HCT116 (cell line): Measurements from ENCODE around the gene HDAC8. TPM values are rescaled to one million over a fixed set of nuclear protein-coding genes. Genes with fewer than 3 reads are reported as not detected.

Experiments used
- ATAC-seq: fragments of 200-7000 bp; cut with Tn5 transposase; 2 replicates; pipeline ENCODE4 v1.9.1; 2020; ENCODE audit warnings: mild to moderate bottlenecking, moderate library complexity
- BruUV-seq: library from RNA; stranded (reverse); fragments of 400-500 nt; replicated peaks from 2 replicates; lab custom pipeline; 2021; lab: Mats Ljungman, UMichigan
- CTCF ChIA-PET: fragments of 300-600 bp; sonication (Branson Sonifier 250); formaldehyde crosslinking; loops from one replicate; lab custom pipeline; 2021; ENCODE audit warnings: antibody characterized with exemption; lab: Charles Lee
- POLR2A ChIA-PET: fragments of 300-600, 350-600 bp; sonication (Branson Sonifier 250); formaldehyde crosslinking; loops from one replicate; lab custom pipeline; 2021; ENCODE audit warnings: antibody characterized with exemption; lab: Charles Lee
- RAD21 ChIA-PET, 2 experiments: fragments of 300-600 bp; sonication (Branson Sonifier 250); formaldehyde crosslinking; loops; one replicate each; lab custom pipeline; 2023; ENCODE audit warnings: low total read pairs in 2 of 2; ENCODE audit not compliant: uncharacterized antibody in 2 of 2, unreplicated experiment in 2 of 2, low non-redundant PET in 1 of 2; lab: Charles Lee
- DNase-seq: peaks from one replicate; pipeline ENCODE4 v3.0.0-alpha.2; 2010; ENCODE audit warnings: low read depth, low spot score
- H2AFZ ChIP-seq: fragments of 200-600 bp; shearing (Covaris generic), sonication (generic); 2 replicates; pipeline ENCODE4 v1.6.1; 2017; ENCODE audit warnings: low read depth, mixed run types, mixed read lengths, antibody characterized with exemption, low read length; ENCODE audit not compliant: poor library complexity, severe bottlenecking
- H3K27ac ChIP-seq: 2 replicates; pipeline ENCODE4 v1.5.1; 2012; ENCODE audit warnings: low read depth, low read length
- H3K27me3 ChIP-seq: fragments of 200-600 bp; sonication (generic); 2 replicates; pipeline ENCODE4 v1.6.1; 2016; ENCODE audit warnings: mixed run types, low read length, mixed read lengths; ENCODE audit not compliant: insufficient read depth
- H3K36me3 ChIP-seq, 2 experiments: fragments of 200-500 bp in 1 of 2; fragments of 200-600 bp in 1 of 2; sonication (Bioruptor generic) in 1 of 2; sonication (generic) in 1 of 2; 2 replicates each; pipeline versions ENCODE4 v1.5.1 to v1.6.1; 2014 to 2016; ENCODE audit warnings: low read length in 2 of 2, inconsistent platforms in 1 of 2, mixed read lengths in 1 of 2, mixed run types in 1 of 2; ENCODE audit not compliant: insufficient read depth in 2 of 2, control insufficient read depth in 1 of 2
- H3K4me1 ChIP-seq, 2 experiments: fragments of 200-600 bp in 1 of 2; sonication (generic) in 1 of 2; 2 replicates each; pipeline versions ENCODE4 v1.5.1 to v1.6.1; 2012 to 2017; ENCODE audit warnings: low read length in 2 of 2, inconsistent platforms in 1 of 2, mild to moderate bottlenecking in 1 of 2, mixed read lengths in 1 of 2, mixed run types in 1 of 2, moderate library complexity in 1 of 2; ENCODE audit not compliant: insufficient read depth in 2 of 2, control insufficient read depth in 1 of 2
- H3K4me2 ChIP-seq: fragments of 200-600 bp; sonication (generic); 2 replicates; pipeline ENCODE4 v1.6.1; 2017; ENCODE audit warnings: mixed run types, low read length, mixed read lengths
- H3K4me3 ChIP-seq, 2 experiments: fragments of 200-600 bp in 1 of 2; sonication (generic) in 1 of 2; replicated peaks in 1 of 2; 2 replicates each; pipeline ENCODE4 v1.5.1; 2011 to 2016; ENCODE audit warnings: low read length in 2 of 2, control low read depth in 1 of 2, low read depth in 1 of 2, mild to moderate bottlenecking in 1 of 2, mixed read lengths in 1 of 2, mixed run types in 1 of 2
- H3K79me2 ChIP-seq: fragments of 200-600 bp; sonication (generic); 2 replicates; pipeline ENCODE4 v1.6.1; 2017; ENCODE audit warnings: mild to moderate bottlenecking, mixed run types, low read length, moderate library complexity, mixed read lengths; ENCODE audit not compliant: insufficient read depth
- H3K9ac ChIP-seq: fragments of 200-600 bp; sonication (generic); 2 replicates; pipeline ENCODE4 v1.6.1; 2016; ENCODE audit warnings: low read length, mixed read lengths
- H3K9me2 ChIP-seq: fragments of 200-600 bp; sonication (generic), shearing (Covaris generic); 2 replicates; pipeline ENCODE4 v1.6.1; 2017; ENCODE audit warnings: mixed run types, mild to moderate bottlenecking, moderate library complexity; ENCODE audit not compliant: insufficient read depth
- H3K9me3 ChIP-seq, 2 experiments: fragments of 200-500 bp in 1 of 2; fragments of 200-600 bp in 1 of 2; sonication (Bioruptor generic) in 1 of 2; sonication (generic) in 1 of 2; 2 replicates each; pipeline ENCODE4 v1.6.1; 2014 to 2017; ENCODE audit warnings: low read length in 2 of 2, mixed read lengths in 2 of 2, inconsistent platforms in 1 of 2, low read depth in 1 of 2, mild to moderate bottlenecking in 1 of 2, mixed run types in 1 of 2, moderate library complexity in 1 of 2; ENCODE audit not compliant: control insufficient read depth in 1 of 2, insufficient read depth in 1 of 2
- H4K20me1 ChIP-seq: fragments of 200-600 bp; sonication (generic), shearing (Covaris generic); 2 replicates; pipeline ENCODE4 v1.6.1; 2017; ENCODE audit warnings: mixed run types, mild to moderate bottlenecking, moderate library complexity; ENCODE audit not compliant: insufficient read depth
- ATF3 ChIP-seq: IDR thresholded peaks from 2 replicates; pipeline ENCODE4 v1.6.1; 2012
- CBX3 ChIP-seq: IDR thresholded peaks from 2 replicates; pipeline ENCODE4 v1.6.1; 2012; ENCODE audit warnings: low read depth
- CEBPB ChIP-seq: IDR thresholded peaks from 2 replicates; pipeline ENCODE4 v1.6.1; 2012; ENCODE audit warnings: low read depth
- EGR1 ChIP-seq: IDR thresholded peaks from 2 replicates; pipeline ENCODE4 v1.6.1; 2012; ENCODE audit warnings: low read depth
- ELF1 ChIP-seq: IDR thresholded peaks from 2 replicates; pipeline ENCODE4 v1.6.1; 2012; ENCODE audit warnings: low read depth, borderline replicate concordance
- EZH2phosphoT487 ChIP-seq: fragments of 200-600 bp; IDR thresholded peaks from 2 replicates; pipeline ENCODE4 v1.6.1; 2018; ENCODE audit warnings: antibody characterized with exemption, borderline replicate concordance
- FOSL1 ChIP-seq: IDR thresholded peaks from 2 replicates; pipeline ENCODE4 v1.6.1; 2012; ENCODE audit warnings: low read depth
- JUND ChIP-seq: IDR thresholded peaks from 2 replicates; pipeline ENCODE4 v1.6.1; 2012
- MAX ChIP-seq: IDR thresholded peaks from 2 replicates; pipeline ENCODE4 v1.6.1; 2012
- POLR2A ChIP-seq: IDR thresholded peaks from 2 replicates; pipeline ENCODE4 v1.7.0; 2011; ENCODE audit warnings: borderline replicate concordance; ENCODE audit not compliant: insufficient read depth, insufficient read length; ENCODE audit errors: extremely low read depth
- POLR2AphosphoS5 ChIP-seq: IDR thresholded peaks from 2 replicates; pipeline ENCODE4 v1.6.1; 2011; ENCODE audit warnings: mild to moderate bottlenecking, low read depth, low read length, moderate library complexity
- RAD21 ChIP-seq: IDR thresholded peaks from 2 replicates; pipeline ENCODE4 v1.6.1; 2012; ENCODE audit warnings: low read depth, mild to moderate bottlenecking
- SIN3A ChIP-seq: IDR thresholded peaks from 2 replicates; pipeline ENCODE4 v1.6.1; 2012; ENCODE audit warnings: low read depth
- SRF ChIP-seq: IDR thresholded peaks from 2 replicates; pipeline ENCODE4 v1.6.1; 2012; ENCODE audit warnings: low read depth
- TCF7L2 ChIP-seq: IDR thresholded peaks from 2 replicates; pipeline ENCODE4 v1.7.0; 2011; ENCODE audit warnings: borderline replicate concordance, inconsistent platforms; ENCODE audit not compliant: insufficient read depth, insufficient read length; ENCODE audit errors: extremely low read depth
- YY1 ChIP-seq: IDR thresholded peaks from 2 replicates; pipeline ENCODE4 v1.6.1; 2011; ENCODE audit warnings: low read length, low read depth, moderate library complexity, mild to moderate bottlenecking; ENCODE audit not compliant: insufficient replicate concordance; ENCODE audit errors: extremely low read depth
- ZBTB33 ChIP-seq: IDR thresholded peaks from 2 replicates; pipeline ENCODE4 v1.6.1; 2011; ENCODE audit warnings: mild to moderate bottlenecking, low read length, moderate library complexity; ENCODE audit not compliant: insufficient replicate concordance; ENCODE audit errors: extremely low read depth
- ZFX ChIP-seq: fragments of 450-650 bp; IDR thresholded peaks from 2 replicates; pipeline ENCODE4 v1.6.1; 2017
- intact Hi-C: fragments of 100-400 bp; cut with micrococcal nuclease; formaldehyde crosslinking; loops from 2 replicates; pipeline ENCODE4 v1.10.0; 2022
- total RNA-seq: library from RNA; stranded (reverse); gene quantifications from one replicate; pipeline ENCODE4 v1.2.1, GENCODE V29; 2021; ENCODE audit not compliant: unreplicated experiment

Gene HDAC8
- total RNA-seq, 1 experiment from 2014 or later = 24.1 TPM

- no peaks in the 10 kb centered on the region for H3K9me3 ChIP-seq
- H3K4me3 ChIP-seq = no peak overlapping the region
- no peaks in the 10 kb centered on the region for H4K20me1 ChIP-seq
- no peak overlapping the region for H3K9ac ChIP-seq
- H3K9me2 ChIP-seq = no peaks in the 10 kb centered on the region
- H3K27me3 ChIP-seq = no peaks in the 10 kb centered on the region
- no peaks in the 10 kb centered on the region for H3K79me2 ChIP-seq
- H3K4me2 ChIP-seq = no peak overlapping the region
- intact Hi-C loops = no loop called here
- H2AFZ ChIP-seq = no peak overlapping the region
- TF ChIP-seq FOSL1 (no peak), RAD21 (no peak), MAX (no peak), ELF1 (no peak), POLR2A (no peak), JUND (no peak), SRF (no peak), CBX3 (no peak), CEBPB (no peak), EZH2phosphoT487 (no peak), TCF7L2 (no peak)
- CTCF ChIA-PET = no interaction called here
- no peak overlapping the region for H3K27ac ChIP-seq
- POLR2A ChIA-PET = no interaction called here
- no peaks in the 10 kb centered on the region for H3K4me1 ChIP-seq
- no peaks in the 10 kb centered on the region for H3K36me3 ChIP-seq
- ATAC-seq (no peak), DNase-seq (no peak)
- RAD21 ChIA-PET = no interaction called here
- BruUV-seq = no TSS peak
Observed at GRCh38 chrX:72470117-72470516, 102.5 kb downstream of the HDAC8 start.

- Histone ChIP-seq H3K9ac (no peak overlapping the region), H3K4me3 (no peak overlapping the region), H3K79me2 (no peaks in the 10 kb centered on the region), H3K9me2 (no peaks in the 10 kb centered on the region), H3K9me3 (no peaks in the 10 kb centered on the region), H3K27ac (no peak overlapping the region), H2AFZ (no peak overlapping the region), H3K4me1 (no peaks in the 10 kb centered on the region), H3K4me2 (no peak overlapping the region), H3K36me3 (no peaks in the 10 kb centered on the region; a peak in 1 of 4 replicates), H3K27me3 (no peaks in the 10 kb centered on the region), H4K20me1 (no peaks in the 10 kb centered on the region)
- intact Hi-C loops = no loop called here
- ATAC-seq (no peak), DNase-seq (no peak)
- TF ChIP-seq POLR2AphosphoS5 (no peak), JUND (no peak), EZH2phosphoT487 (no peak), ZBTB33 (no peak), EGR1 (no peak), ELF1 (no peak), YY1 (no peak), POLR2A (no peak), CEBPB (no peak), MAX (no peak), FOSL1 (no peak), ATF3 (no peak), TCF7L2 (no peak), SIN3A (no peak), RAD21 (no peak), SRF (no peak), ZFX (no peak)
- RAD21 ChIA-PET = no interaction called here
- no TSS peak for BruUV-seq
- POLR2A ChIA-PET = no interaction called here
- CTCF ChIA-PET = no interaction called here
Observed at GRCh38 chrX:72468607-72469006, 104.0 kb downstream of the HDAC8 start.
